SIG-M5 (cell line): ENCODE results near the gene ETFB.

Experiments used
- DNase-seq: peaks from one replicate; lab custom pipeline; 2025; lab: John Stamatoyannopoulos, UW

ETFB gene

DNA sequence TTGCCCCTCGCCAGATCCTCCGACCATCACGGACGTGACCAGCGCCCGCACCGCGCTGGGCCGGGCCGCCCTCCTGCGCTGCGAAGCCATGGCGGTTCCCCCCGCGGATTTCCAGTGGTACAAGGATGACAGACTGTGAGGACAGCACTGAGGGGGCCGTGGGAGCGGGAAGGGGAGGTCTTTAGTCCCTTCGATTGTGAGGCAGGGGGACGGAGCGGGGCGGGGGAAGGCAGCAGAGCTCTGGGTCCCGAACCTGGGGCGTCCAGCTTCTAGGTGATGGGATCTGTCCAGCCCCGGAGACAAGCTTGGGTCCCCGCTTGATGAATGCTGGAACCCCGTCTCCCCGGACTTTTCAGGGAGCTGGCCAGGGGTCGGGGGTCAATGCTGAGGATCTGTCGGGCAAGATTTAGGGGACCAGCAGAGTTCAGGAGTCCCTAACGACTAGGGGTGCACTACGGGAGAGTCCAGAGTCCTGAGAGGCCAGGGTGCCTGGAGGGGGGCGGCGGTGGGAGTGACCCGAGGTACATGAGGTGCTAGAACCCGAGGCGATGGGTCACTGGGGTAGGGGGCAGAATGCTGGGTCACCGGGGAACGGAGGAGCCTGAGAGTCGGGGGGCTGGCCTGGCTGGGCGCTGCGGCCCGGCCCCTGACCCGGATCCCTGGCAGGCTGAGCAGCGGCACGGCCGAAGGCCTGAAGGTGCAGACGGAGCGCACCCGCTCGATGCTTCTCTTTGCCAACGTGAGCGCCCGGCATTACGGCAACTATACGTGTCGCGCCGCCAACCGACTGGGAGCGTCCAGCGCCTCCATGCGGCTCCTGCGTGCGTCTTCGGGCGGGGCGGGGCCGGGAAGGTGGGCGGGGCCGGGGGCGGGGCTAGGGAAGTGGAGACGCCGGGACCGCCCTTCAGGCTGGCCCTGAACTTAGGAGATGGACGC, 38.9 kb downstream of the ETFB start:
- DNase-seq, result no peak

GRCh38 chr19:51326216-51327065, 39.7 kb downstream of the ETFB start:
- no peak for DNase-seq

DNA sequence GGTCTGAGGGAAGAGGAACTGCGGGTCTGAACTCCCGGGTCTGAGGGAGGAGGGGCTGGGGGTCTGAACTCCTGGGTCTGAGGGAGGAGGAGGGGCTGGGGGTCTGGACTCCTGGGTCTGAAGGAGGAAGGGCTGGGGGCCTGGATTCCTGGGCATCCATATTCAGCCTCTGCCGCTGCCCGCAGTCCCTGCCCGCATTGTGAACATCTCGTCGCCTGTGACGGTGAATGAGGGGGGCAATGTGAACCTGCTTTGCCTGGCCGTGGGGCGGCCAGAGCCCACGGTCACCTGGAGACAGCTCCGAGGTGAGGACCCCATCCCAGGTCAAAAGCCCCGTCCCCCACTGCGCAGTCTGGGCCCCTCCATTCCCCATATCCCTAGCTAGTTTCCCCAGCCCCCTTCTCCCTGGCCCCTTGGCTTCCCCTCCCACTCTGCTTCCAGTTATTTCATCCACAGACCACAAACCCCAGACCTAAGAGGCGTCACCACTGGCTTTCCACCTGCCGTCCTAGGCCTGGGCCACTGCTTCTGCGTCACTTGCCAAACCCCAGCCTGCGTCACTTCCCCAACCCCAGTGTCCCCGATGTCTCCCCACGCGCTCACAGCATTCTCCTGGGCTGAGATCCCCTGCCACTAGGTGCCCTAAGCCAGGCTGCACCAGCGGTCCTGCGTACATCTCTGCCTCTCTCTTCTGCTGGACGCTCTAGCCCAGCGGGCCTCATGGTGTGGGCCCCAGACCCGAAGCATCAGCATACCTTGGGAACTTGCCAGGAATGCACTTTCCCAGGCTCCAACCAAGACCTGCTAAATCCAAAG, 40.8 kb downstream of the ETFB start:
- DNase-seq, result no peak

- DNase-seq, result no peak
Measured at GRCh38 chr19:51324167-51324481, 42.1 kb downstream of the ETFB start.

DNA sequence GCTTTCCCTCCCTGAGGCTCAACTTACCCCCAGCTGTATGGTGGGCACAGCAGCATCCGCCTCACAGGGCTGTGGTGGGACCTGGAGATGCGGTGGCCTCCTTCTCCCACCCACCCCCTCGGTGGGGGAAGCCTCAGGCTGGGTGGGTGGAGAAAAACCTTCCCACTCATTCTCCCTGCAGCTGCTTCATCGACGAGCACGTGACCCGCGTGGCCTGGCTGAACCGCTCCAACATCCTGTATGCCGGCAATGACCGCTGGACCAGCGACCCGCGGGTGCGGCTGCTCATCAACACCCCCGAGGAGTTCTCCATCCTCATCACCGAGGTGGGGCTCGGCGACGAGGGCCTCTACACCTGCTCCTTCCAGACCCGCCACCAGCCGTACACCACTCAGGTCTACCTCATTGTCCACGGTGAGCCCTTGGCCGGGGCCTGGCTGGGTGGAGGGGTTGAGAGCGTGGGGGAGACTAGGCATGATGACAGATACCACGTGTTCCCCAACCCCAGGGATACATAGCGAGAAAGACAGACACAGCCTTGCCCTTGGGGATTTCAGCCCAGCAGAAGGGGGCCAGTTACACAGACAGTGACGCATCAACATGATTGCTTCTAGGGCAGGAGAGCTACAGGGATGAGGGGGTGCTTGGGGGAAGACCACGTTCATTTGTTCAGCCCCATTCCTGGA, 42.6 kb downstream of the ETFB start:
- no peak for DNase-seq

DNA sequence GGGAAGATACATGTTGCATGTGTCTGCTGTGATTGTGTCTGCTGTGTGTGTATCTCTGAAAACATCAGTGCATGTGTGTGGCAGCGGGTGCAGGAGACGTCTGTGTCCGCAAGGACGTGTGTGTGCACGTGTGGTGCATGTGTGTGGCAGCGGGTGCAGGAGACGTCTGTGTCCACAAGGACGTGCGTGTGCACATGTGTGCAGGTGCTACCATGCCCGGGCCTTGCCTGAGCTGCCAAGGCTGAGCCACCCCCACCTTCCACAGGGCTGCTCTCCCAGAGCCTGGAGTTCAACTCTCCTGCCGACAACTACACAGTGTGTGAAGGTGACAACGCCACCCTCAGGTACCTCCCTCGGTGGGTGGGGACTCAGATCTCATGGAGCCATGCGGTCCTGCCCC, 44.4 kb downstream of the ETFB start:
- no peak for DNase-seq

DNA sequence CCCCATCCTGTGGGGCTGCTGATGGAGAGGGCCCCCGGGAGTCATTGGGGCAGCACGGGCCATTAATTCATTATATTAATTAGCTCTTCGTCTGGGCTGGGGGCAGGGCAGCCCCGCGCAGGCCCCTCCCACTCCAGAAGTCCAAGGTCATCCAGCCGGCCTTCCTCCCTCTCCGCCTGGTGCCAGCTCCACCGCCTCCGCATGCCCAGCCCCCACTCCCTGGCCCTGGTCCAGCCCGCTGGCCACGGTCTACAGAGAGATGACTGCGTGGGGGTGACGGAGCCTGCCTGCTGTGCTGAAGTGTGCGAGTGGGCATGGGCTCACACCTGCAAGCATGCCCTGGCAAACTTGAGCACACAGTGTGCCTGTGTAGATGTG, 45.9 kb downstream of the ETFB start:
- DNase-seq, result no peak

DNA sequence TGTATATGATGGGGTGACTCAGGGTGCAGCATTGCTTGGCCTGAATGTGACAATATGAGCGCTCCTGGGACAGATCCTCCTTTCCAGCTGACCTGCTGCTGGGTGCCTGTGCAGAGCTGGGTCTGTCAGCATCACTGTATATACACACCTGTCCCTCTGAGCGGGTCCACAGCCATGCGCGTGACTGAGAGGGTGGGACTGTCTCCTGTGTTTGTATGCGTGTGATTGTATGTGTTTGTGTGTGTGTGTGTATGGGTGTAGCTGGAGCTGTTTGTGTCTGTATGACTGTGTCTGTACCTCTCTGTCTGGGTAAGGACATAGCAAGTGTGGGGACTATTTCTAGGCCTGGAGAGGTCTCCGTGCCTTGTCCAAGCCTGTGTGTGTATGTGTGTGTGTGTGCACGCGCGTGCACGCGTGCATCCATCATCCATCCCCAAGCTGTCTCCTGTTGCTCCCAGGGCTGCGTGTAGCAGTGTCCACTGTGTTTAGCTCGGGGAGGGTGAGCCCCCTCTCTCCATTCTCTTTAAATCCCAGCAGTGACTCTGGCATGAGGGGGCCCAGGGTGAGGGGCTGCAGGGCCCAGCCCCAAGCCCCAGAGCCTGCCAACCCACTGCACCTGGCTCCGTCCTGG, 46.4 kb downstream of the ETFB start:
- DNase-seq, result no peak

- no peak for DNase-seq
Measured at GRCh38 chr19:51318687-51319648, 47.2 kb downstream of the ETFB start.

DNA sequence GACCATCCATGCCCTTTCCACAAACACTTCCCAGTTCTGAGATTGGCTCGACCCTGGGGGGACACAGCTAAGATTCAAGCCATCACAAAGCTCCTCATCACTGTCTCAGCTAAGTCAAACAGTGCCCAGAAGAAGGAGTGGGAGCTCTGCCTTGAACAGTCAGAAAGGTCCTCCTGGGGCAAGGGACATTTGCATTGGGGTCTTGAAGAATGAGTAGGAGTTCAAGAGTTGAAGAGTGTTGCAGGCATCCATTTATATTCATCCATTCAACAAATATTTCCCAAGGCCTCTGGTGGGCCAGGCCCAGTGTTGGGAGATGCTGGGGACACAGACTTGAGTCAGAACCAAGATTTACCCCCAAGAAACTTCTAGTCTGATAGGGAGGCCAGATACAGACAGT, 48.2 kb downstream of the ETFB start:
- no peak for DNase-seq

DNA sequence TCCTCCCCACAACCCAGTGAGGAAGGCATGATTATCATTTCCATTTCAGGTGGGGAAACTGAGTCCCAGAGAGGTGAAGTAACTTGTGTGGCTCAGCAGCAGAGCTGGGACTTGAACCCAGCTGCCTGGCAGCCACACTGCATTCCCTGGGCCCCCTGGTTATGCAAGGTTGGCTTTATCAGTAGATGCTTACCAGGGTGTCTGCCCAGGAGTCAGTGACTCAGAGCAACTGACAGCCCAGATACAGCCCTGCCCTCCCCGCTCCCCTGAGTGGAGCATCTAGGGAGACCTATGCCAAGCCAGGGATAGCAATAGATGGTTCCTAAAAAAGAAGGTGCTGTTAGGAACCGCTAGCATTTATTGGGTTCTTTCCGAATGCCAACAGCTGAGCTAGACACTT, 48.8 kb downstream of the ETFB start:
- no peak for DNase-seq

- DNase-seq, result no peak
Measured at GRCh38 chr19:51316688-51317087, 49.5 kb downstream of the ETFB start.

DNA sequence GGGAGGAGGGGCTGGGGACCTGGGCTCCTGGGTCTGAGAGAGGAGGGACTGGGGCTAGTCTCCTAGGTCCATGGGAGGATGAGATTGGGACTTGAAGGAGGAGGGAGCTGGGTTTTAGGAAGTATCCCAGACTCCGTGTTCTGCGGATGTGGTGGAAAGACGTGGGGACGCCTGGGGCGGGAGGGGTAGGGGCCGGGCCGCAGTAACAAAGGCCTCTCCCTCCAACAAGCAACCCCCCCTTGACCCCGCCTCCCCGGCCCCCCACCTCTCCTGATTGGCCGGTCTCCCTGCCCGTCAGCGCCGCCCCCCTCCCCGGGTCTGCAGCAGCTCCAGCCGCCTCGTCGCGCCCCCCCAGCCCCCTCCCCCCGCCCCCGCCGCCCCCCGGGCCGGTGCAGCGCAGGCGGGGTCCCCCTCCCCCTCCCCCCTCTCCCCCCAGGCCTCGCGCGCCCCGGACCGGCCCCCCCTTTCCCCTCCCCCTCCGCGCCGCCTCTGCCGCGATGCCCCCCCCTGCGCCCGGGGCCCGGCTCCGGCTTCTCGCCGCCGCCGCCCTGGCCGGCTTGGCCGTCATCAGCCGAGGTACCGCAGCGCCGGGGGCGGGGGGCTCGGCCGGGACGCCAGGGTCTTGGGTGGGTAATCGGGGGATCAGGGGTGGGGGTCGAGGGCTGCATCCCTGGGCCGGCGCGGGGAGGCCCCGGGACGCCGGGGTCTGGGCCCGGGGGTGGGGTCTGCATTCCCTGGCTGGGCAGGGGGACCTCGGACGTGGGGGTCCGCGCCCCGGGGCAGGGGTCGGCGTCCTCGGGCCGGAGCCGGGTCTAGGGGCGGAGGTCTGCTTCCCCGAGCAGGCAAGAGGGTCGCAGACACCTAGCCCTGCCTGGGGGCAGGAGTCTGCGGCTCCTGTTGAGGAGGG, 54.6 kb downstream of the ETFB start, which contains the start of gene IGLON5:
TSS of gene IGLON5 (plus strand) at position 294 of the 907 bp plus-strand sequence. CDS start at position 498, 204 bp downstream.
- no peak for DNase-seq

DNA sequence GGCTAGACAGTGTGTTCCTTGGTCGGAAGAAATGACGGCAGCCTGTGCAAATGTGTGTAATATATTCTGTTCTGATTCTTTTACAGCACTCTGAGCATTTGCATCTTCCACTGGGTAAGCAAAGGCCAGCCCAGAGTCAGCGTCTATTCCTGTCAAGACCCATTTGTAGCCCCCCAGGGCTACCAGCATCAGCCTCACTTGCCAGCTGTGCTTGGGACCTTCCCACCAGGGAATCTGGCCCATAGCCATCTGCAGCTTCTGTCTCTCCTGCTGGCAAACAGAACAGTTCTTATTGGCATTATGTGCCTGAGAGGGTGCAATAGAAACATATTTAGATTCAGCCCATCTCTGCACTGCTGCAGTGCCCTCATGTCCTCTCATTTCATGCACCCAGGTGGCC, 60.7 kb downstream of the ETFB start:
- DNase-seq, result no peak

DNA sequence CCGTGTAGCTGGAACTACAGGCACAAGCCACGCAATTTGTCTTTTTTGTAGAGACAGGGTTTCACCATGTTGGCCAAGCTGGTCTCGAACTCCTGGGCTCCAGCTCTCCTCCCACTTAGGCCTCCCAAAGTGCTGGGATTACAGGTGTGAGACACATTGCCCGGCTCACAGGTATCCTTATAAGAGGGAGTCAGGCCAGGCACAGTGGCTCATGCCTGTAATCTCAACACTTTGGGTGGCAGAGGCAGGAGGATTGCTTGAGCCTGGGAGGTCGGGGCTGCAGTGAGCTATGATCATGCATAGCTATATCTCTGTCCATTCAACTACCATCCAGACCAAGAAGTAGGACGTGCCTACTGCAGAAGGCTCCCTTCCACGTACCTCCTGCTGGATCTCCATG, 64.9 kb downstream of the ETFB start:
- DNase-seq, result no peak

DNA sequence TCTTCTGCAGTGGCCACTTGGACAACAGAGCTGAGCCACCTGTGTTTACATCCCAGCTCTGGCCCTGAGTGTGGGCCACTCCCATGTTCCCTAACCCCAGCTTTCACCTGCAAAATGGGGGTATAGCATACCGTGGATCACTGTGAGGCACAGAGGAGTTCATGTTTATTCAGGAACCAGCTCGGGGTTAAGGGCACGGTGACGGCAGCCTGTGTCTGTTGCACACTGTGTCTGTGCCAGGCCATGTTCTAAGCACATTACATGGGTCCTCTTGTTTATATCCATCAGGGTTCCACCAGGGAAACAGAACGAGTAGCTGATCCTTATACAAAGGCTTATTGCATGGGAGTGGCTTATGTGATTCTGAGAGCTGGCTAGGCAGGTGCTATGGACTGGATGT, 68.8 kb downstream of the ETFB start:
- no peak for DNase-seq

- DNase-seq, result no peak
Measured at GRCh38 chr19:51296336-51297093, 69.7 kb downstream of the ETFB start.
